DMS153 treated with DMSO at 0.1 percent for 48 hours (cell line): ENCODE measurements around the gene CLDN34.

ENCODE experiments used
- DNase-seq: peaks from one replicate; lab custom pipeline; 2025; ENCODE audit not compliant: unreplicated experiment; lab: John Stamatoyannopoulos, UW

Gene CLDN34

GRCh38 chrX:9966775-9967408 lies at the start of gene CLDN34:
TSS of gene CLDN34 (plus strand) at chrX:9967358. CDS start at chrX:9967358, 0 bp downstream.
- no peak for DNase-seq

GRCh38 chrX:9917861-9918260 lies 49.3 kb upstream of the CLDN34 start:
- DNase-seq, result no peak

- DNase-seq, result no peak
These were observed 47.5 kb upstream of the CLDN34 start for GRCh38 chrX:9919632-9920172.

GRCh38 chrX:9921407-9921806 lies 45.8 kb upstream of the CLDN34 start:
- no peak for DNase-seq

- no peak for DNase-seq
These were observed 43.8 kb upstream of the CLDN34 start for GRCh38 chrX:9923357-9923756.

GRCh38 chrX:9926002-9926401 lies 41.2 kb upstream of the CLDN34 start:
- DNase-seq, result no peak

- DNase-seq, result no peak
These were observed 39.3 kb upstream of the CLDN34 start for GRCh38 chrX:9927698-9928482.

- DNase-seq, result no peak
These were observed 31.7 kb upstream of the CLDN34 start for GRCh38 chrX:9935436-9935835.

- DNase-seq, result no peak
These were observed 29.4 kb upstream of the CLDN34 start for GRCh38 chrX:9937761-9938160.

- no peak for DNase-seq
These were observed 28.6 kb upstream of the CLDN34 start for GRCh38 chrX:9938516-9938915.

GRCh38 chrX:9940421-9940820 lies 26.7 kb upstream of the CLDN34 start:
- DNase-seq, result no peak

- DNase-seq, result no peak
These were observed 25.1 kb upstream of the CLDN34 start for GRCh38 chrX:9942086-9942485.

GRCh38 chrX:9943420-9943819 lies 23.7 kb upstream of the CLDN34 start:
- no peak for DNase-seq

- no peak for DNase-seq
These were observed 19.9 kb upstream of the CLDN34 start for GRCh38 chrX:9947131-9947794.

GRCh38 chrX:9948406-9948805 lies 18.8 kb upstream of the CLDN34 start:
- no peak for DNase-seq

- DNase-seq, result no peak
These were observed 14.9 kb upstream of the CLDN34 start for GRCh38 chrX:9952300-9952699.

GRCh38 chrX:9953396-9953795 lies 13.8 kb upstream of the CLDN34 start:
- DNase-seq, result no peak

- no peak for DNase-seq
These were observed 11.7 kb upstream of the CLDN34 start for GRCh38 chrX:9955506-9955905.

- no peak for DNase-seq
These were observed 9.4 kb upstream of the CLDN34 start for GRCh38 chrX:9957743-9958142.

GRCh38 chrX:9958183-9958582 lies 9.0 kb upstream of the CLDN34 start:
- no peak for DNase-seq

- no peak for DNase-seq
These were observed 5.4 kb upstream of the CLDN34 start for GRCh38 chrX:9961750-9962149.

- no peak for DNase-seq
These were observed 10.5 kb downstream of the CLDN34 start for GRCh38 chrX:9977635-9978034.
